ENCODE measurements around the gene CRHR1.

CRHR1 gene

GRCh38 chr17:45751466-45751865 lies 32.7 kb upstream of the CRHR1 start:
- Mint-ChIP-seq H3K9me3 (no peaks in the 10 kb centered on the region), H3K36me3 (no peaks in the 10 kb centered on the region), H3K4me1 (no peaks in the 10 kb centered on the region), H3K27me3 (peaks cover 27% of the 10 kb centered on the region), H3K4me3 (no peak overlapping the region), H3K27ac (no peak overlapping the region)
- DNase-seq (ENCODE audit: low spot score in 2 of 2) (no peak), ATAC-seq (ENCODE audit: low read depth) (no peak)

GRCh38 chr17:45752246-45752645 lies 31.9 kb upstream of the CRHR1 start:
- H3K27ac Mint-ChIP-seq: no peak overlapping the region

DNA sequence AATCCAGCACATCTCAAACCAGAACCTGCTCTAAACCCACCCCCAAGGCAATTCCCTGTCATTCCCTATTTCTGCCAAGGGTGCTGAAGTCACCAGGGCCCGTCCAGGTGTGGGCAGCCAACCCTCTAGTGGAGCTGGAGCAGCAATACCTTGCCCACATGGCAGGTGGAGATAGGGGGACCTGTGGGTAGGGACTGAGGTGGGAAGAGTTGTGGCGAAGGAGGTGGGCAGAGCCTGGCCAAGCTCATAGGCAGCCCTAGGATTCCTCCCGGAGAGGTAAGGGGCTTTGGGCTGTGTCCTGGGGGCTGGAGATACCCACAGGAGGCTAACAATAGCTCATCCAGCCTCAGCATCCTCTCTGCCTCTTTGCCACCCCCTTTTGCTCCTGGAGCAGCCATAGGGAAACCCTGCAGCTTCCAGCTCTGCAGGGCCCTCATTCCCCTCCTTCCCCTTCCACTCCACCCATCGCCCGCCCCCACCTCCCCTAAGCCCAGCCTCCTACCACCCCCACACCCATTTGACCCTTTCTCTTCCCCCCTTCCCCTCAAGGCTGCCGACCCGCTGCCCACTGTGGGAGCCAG lies 30.4 kb upstream of the CRHR1 start:
- Mint-ChIP-seq H3K36me3 (no peaks in the 10 kb centered on the region), H3K9me3 (no peaks in the 10 kb centered on the region), H3K27me3 (peaks cover 32% of the 10 kb centered on the region), H3K4me1 (peaks cover 2% of the 10 kb centered on the region), H3K4me3 (no peak overlapping the region), H3K27ac (no peak overlapping the region)
- DNase-seq (ENCODE audit: low spot score in 2 of 2) (no peak), ATAC-seq (ENCODE audit: low read depth) (no peak)

More at GRCh38 chr17:45752246-45752645, 31.9 kb upstream of the CRHR1 start:
- peaks cover 30% of the 10 kb centered on the region for H3K27me3 Mint-ChIP-seq
- H3K4me3 Mint-ChIP-seq: no peak overlapping the region
- no peaks in the 10 kb centered on the region for H3K36me3 Mint-ChIP-seq
- H3K4me1 Mint-ChIP-seq: peaks cover 2% of the 10 kb centered on the region
- no peak for ATAC-seq (ENCODE audit: low read depth)
- no peak for DNase-seq (ENCODE audit: low spot score in 2 of 2)
- H3K9me3 Mint-ChIP-seq: no peaks in the 10 kb centered on the region

- no peaks in the 10 kb centered on the region for H3K9me3 Mint-ChIP-seq
- ATAC-seq (ENCODE audit: low read depth): no peak
- no peak for DNase-seq (ENCODE audit: low spot score in 2 of 2)
- H3K4me1 Mint-ChIP-seq: peaks cover 2% of the 10 kb centered on the region
- H3K27me3 Mint-ChIP-seq: peaks cover 26% of the 10 kb centered on the region
- no peaks in the 10 kb centered on the region for H3K36me3 Mint-ChIP-seq
- no peak overlapping the region for H3K27ac Mint-ChIP-seq
- H3K4me3 Mint-ChIP-seq: no peak overlapping the region
Measured at GRCh38 chr17:45755050-45755449, 29.1 kb upstream of the CRHR1 start.

DNA sequence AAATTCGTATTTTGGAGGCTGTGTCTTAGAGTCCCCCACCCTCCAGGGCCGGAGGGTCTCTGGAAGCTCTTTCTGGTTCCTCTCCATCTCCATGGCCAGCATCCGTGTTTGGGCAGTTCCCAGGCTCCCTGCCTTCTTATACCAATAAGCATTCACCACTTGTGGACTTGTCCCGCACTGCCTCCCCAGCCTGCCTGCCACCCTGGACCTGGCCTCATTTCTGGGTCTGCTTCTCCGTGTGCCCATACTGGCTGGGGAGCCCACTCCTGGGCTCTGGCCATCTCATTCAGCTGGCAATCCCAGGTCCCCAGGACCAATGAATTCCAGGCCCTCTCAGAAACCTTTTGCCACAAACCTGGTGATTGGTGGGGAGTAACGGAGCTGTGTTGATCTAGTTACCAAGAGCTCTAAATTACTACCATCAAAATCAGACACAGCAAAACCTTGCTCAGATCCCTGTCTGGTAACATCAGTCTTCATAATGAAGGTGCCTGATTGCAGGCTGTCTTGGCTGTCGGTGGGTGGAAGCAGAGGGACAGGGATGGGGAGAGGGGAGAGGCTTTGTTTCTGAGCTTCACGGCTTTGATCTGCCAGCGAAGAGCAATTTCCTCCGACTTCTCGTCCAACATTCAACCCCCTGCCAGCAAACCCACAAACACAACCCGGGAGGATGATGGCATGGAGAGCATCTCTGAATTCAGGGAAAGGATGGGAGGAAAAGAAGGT lies 27.7 kb upstream of the CRHR1 start:
- Mint-ChIP-seq H3K9me3 (no peaks in the 10 kb centered on the region), H3K4me3 (no peak overlapping the region), H3K36me3 (no peaks in the 10 kb centered on the region), H3K27ac (no peak overlapping the region), H3K4me1 (peaks cover 2% of the 10 kb centered on the region), H3K27me3 (peaks cover 23% of the 10 kb centered on the region)
- DNase-seq (ENCODE audit: low spot score in 2 of 2): no peak
- ATAC-seq (ENCODE audit: low read depth): no peak

DNA sequence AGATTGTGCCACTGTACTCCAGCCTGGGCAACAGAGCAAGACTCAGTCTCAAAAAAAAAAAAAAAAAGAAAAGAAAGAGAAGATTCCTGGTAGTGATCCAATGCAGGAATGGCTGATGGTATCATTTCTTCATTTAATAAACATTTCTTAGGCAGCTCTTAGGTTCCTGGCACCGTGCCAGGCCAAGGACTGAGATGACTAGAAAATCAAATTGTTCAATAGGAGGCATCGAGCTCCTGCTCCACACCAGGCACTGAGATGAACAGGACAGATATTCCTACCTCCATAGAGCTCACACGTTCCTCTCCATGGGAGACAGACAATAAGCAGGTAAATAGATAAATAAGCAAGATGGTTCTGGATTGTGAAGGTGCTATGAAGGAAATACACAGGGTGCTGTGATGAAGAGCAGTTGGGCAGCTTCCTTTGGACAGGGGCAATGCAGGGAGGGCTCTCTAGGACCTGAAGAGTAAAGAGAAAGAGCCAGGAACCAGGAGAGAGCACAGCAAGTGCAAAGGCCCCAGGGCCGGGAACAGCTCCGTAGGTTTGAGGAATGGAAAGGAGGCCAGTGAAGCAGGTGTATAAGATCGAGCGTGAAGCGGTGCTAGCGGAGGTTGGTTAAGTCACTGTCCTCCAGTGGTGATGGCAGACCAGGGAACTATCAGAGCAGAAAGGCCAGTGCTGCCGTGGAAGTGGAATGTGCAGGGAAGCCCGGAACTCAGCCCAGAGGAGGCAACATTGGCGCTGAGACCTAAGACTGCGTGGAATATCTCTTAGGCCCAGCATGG lies 26.5 kb upstream of the CRHR1 start:
- H3K36me3 Mint-ChIP-seq: no peaks in the 10 kb centered on the region
- H3K4me1 Mint-ChIP-seq: peaks cover 2% of the 10 kb centered on the region
- no peaks in the 10 kb centered on the region for H3K9me3 Mint-ChIP-seq
- no peak overlapping the region for H3K4me3 Mint-ChIP-seq
- peaks cover 22% of the 10 kb centered on the region for H3K27me3 Mint-ChIP-seq
- H3K27ac Mint-ChIP-seq: no peak overlapping the region
- ATAC-seq (ENCODE audit: low read depth): no peak
- no peak for DNase-seq (ENCODE audit: low spot score in 2 of 2)

DNA sequence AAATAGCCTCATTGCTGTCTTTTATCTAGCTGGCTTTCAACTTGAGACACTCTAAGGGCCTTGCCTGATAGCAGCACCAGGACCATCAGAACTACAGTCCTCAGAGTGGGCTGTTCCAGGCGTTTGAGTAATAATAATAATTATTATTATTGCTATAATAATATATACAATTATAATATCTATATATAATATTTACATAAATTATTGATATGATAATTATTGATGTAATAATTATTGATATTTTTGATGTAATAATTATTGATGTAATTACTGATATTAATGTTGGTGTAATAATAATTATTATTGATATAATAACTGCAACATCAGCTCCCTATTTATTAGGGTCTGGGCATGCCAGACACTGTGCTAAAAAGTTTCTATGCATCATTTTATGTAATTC lies 25.6 kb upstream of the CRHR1 start:
- peaks cover 2% of the 10 kb centered on the region for H3K4me1 Mint-ChIP-seq
- H3K4me3 Mint-ChIP-seq: no peak overlapping the region
- ATAC-seq (ENCODE audit: low read depth) (no peak), DNase-seq (ENCODE audit: low spot score in 2 of 2) (no peak)
- no peaks in the 10 kb centered on the region for H3K9me3 Mint-ChIP-seq
- H3K27ac Mint-ChIP-seq: no peak overlapping the region
- H3K36me3 Mint-ChIP-seq: no peaks in the 10 kb centered on the region
- peaks cover 22% of the 10 kb centered on the region for H3K27me3 Mint-ChIP-seq

GRCh38 chr17:45759761-45760160 lies 24.4 kb upstream of the CRHR1 start:
- Mint-ChIP-seq H3K27ac (no peak overlapping the region), H3K27me3 (peaks cover 27% of the 10 kb centered on the region), H3K36me3 (no peaks in the 10 kb centered on the region), H3K9me3 (no peaks in the 10 kb centered on the region), H3K4me1 (peaks cover 2% of the 10 kb centered on the region), H3K4me3 (no peak overlapping the region)
- ATAC-seq (ENCODE audit: low read depth) (no peak), DNase-seq (ENCODE audit: low spot score in 2 of 2) (no peak)

GRCh38 chr17:45761957-45762565 lies 22.1 kb upstream of the CRHR1 start:
- no peak for ATAC-seq (ENCODE audit: low read depth)
- Mint-ChIP-seq H3K27ac (no peak overlapping the region), H3K27me3 (peaks cover 25% of the 10 kb centered on the region), H3K4me3 (no peak overlapping the region), H3K9me3 (no peaks in the 10 kb centered on the region), H3K4me1 (no peaks in the 10 kb centered on the region), H3K36me3 (no peaks in the 10 kb centered on the region)
- DNase-seq (ENCODE audit: low spot score in 2 of 2): no peak

GRCh38 chr17:45763182-45763581 lies 20.9 kb upstream of the CRHR1 start:
- no peak overlapping the region for H3K4me3 Mint-ChIP-seq
- no peaks in the 10 kb centered on the region for H3K36me3 Mint-ChIP-seq
- DNase-seq (ENCODE audit: low spot score in 2 of 2): no peak
- no peak overlapping the region for H3K27ac Mint-ChIP-seq
- H3K27me3 Mint-ChIP-seq: peaks cover 25% of the 10 kb centered on the region
- no peaks in the 10 kb centered on the region for H3K4me1 Mint-ChIP-seq
- no peaks in the 10 kb centered on the region for H3K9me3 Mint-ChIP-seq
- ATAC-seq (ENCODE audit: low read depth): no peak

- H3K27me3 Mint-ChIP-seq: peaks cover 29% of the 10 kb centered on the region
- H3K9me3 Mint-ChIP-seq: no peaks in the 10 kb centered on the region
- H3K27ac Mint-ChIP-seq: no peak overlapping the region
- DNase-seq (ENCODE audit: low spot score in 2 of 2): no peak
- no peaks in the 10 kb centered on the region for H3K4me1 Mint-ChIP-seq
- H3K4me3 Mint-ChIP-seq: no peak overlapping the region
- no peak for ATAC-seq (ENCODE audit: low read depth)
- no peaks in the 10 kb centered on the region for H3K36me3 Mint-ChIP-seq
Measured at GRCh38 chr17:45764479-45764878, 19.6 kb upstream of the CRHR1 start.

GRCh38 chr17:45768000-45768399 lies 16.1 kb upstream of the CRHR1 start:
- DNase-seq (ENCODE audit: low spot score in 2 of 2): no peak
- no peak overlapping the region for H3K4me3 Mint-ChIP-seq
- H3K9me3 Mint-ChIP-seq: no peaks in the 10 kb centered on the region
- H3K36me3 Mint-ChIP-seq: no peaks in the 10 kb centered on the region
- no peak overlapping the region for H3K27ac Mint-ChIP-seq
- H3K27me3 Mint-ChIP-seq: peaks cover 31% of the 10 kb centered on the region
- ATAC-seq (ENCODE audit: low read depth): no peak
- no peaks in the 10 kb centered on the region for H3K4me1 Mint-ChIP-seq

DNA sequence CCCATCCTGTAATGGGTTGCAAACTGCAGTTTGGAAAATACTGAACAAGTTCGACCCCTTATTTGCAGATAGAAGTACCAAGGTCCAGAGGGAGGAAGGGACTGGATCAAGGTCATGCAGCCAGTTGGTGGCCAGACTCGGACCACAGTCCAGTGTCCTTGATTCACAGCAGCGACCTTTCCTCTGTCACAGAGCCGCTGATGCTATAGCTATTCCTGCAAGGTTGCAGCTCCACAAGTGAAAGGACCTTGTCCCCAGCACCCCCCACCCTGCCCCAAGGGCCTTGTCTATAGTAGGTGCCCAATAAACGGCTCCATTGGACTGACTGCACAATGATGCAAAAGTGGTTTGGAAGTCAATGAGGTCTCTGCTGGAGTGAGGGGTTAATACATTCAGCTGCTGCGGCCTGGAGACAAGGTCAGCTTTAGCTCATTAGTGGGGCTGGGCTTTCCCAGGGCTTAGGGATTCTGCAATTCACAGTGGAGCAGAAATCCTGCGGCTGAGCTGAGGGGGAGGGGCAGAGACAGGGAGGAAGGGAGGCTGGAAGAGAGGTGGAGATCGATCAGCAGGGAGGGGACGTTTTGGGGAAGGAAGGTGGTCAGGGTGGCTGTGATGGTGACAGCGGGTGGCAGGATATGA lies 13.4 kb upstream of the CRHR1 start:
- peaks cover 25% of the 10 kb centered on the region for H3K27me3 Mint-ChIP-seq
- no peak overlapping the region for H3K4me3 Mint-ChIP-seq
- DNase-seq (ENCODE audit: low spot score in 2 of 2): no peak
- no peak for ATAC-seq (ENCODE audit: low read depth)
- H3K9me3 Mint-ChIP-seq: peaks cover 1% of the 10 kb centered on the region
- H3K4me1 Mint-ChIP-seq: no peaks in the 10 kb centered on the region
- no peaks in the 10 kb centered on the region for H3K36me3 Mint-ChIP-seq
- no peak overlapping the region for H3K27ac Mint-ChIP-seq
